22Rv1 (cell line): ENCODE data around the gene DHX35.

Experiments used
- H3K27ac ChIP-seq: fragments of 450-650 bp; 2 replicates; pipeline ENCODE4 v1.5.1; 2017
- CTCF ChIP-seq: fragments of 450-650 bp; IDR thresholded peaks from 2 replicates; pipeline ENCODE4 v1.5.1; 2017; ENCODE audit warnings: mild to moderate bottlenecking
- ZFX ChIP-seq: fragments of 450-650 bp; IDR thresholded peaks from 2 replicates; pipeline ENCODE4 v1.6.1; 2017; ENCODE audit warnings: antibody characterized with exemption, borderline replicate concordance

DHX35 gene

GRCh38 chr20:38979434-38979833 lies 17.3 kb downstream of the DHX35 start:
- no peak for TF ChIP-seq CTCF
- no peak for TF ChIP-seq ZFX
- no peak overlapping the region for H3K27ac ChIP-seq

- H3K27ac ChIP-seq, result no peak overlapping the region
- TF ChIP-seq CTCF (no peak), ZFX (no peak)
Observed at GRCh38 chr20:38979842-38980241, 17.7 kb downstream of the DHX35 start.

GRCh38 chr20:38982291-38982690 lies 20.1 kb downstream of the DHX35 start:
- H3K27ac ChIP-seq, result no peak overlapping the region
- TF ChIP-seq ZFX (no peak), CTCF (no peak)

- H3K27ac ChIP-seq, result no peak overlapping the region
- TF ChIP-seq CTCF (no peak), ZFX (no peak)
Observed at GRCh38 chr20:38985060-38985459, 22.9 kb downstream of the DHX35 start.

- H3K27ac ChIP-seq, result no peak overlapping the region
- TF ChIP-seq ZFX, result no peak
- TF ChIP-seq CTCF, result no peak
Observed at GRCh38 chr20:38985603-38986170, 23.5 kb downstream of the DHX35 start.

- TF ChIP-seq ZFX, result no peak
- TF ChIP-seq CTCF, result no peak
- no peak overlapping the region for H3K27ac ChIP-seq
Observed at GRCh38 chr20:38986663-38987062, 24.5 kb downstream of the DHX35 start.

GRCh38 chr20:38987777-38988176 lies 25.6 kb downstream of the DHX35 start:
- H3K27ac ChIP-seq, result no peak overlapping the region
- TF ChIP-seq CTCF (no peak), ZFX (no peak)
